ENCODE measurements around the gene CHCHD6.

The CHCHD6 gene, protein sequence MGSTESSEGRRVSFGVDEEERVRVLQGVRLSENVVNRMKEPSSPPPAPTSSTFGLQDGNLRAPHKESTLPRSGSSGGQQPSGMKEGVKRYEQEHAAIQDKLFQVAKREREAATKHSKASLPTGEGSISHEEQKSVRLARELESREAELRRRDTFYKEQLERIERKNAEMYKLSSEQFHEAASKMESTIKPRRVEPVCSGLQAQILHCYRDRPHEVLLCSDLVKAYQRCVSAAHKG

DNA sequence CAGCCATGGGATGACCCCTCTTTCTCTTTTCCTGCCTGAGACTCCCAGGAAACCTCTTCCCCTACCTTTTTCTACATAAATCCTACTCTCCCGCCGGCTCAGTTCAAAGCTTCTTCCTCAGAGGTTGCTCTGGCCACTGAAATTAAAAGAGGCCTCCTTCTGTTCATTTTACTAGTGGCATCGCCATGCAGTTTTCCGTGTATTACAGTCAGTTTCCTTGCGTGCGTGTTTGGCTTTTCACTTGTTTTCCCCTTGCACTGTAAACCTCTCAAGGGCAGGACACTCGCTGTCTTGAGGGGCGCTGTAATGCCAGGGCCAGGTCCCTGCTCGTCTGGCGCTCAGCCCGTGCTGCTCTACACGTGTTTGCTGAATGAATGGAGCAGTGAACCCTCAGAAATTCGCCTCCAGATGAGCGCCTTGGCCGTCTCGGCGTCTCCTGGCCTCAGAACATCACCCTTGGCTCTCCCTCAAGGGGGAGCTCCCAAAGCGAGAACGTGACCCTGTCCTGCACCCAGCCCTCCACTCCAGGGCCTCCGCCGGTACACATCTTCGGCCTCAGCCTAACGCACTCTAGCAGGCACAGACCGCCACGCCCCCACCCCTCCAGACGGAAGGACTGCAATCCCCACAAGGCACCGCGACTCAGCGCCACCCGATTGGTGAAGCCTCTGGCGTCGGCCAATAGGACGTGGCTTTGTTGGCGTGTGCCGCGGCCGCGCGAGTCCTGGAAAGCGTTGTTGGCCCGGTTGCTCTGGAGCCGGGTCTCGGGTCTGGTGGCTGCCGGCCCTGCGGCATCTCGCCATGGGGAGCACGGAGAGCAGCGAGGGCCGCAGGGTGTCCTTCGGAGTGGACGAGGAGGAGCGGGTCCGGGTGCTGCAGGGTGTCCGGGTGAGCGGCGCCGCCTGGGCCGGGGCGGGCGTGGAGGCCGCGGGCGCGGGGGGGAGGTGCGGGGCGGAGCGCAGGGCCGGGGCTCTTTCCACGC, at the start of gene CHCHD6:
TSS of gene CHCHD6 (plus strand) at position 729 of the 982 bp plus-strand sequence. CDS start at position 802, 73 bp downstream.
- peak; percentile 92 to 99 for DNase-seq

DNA sequence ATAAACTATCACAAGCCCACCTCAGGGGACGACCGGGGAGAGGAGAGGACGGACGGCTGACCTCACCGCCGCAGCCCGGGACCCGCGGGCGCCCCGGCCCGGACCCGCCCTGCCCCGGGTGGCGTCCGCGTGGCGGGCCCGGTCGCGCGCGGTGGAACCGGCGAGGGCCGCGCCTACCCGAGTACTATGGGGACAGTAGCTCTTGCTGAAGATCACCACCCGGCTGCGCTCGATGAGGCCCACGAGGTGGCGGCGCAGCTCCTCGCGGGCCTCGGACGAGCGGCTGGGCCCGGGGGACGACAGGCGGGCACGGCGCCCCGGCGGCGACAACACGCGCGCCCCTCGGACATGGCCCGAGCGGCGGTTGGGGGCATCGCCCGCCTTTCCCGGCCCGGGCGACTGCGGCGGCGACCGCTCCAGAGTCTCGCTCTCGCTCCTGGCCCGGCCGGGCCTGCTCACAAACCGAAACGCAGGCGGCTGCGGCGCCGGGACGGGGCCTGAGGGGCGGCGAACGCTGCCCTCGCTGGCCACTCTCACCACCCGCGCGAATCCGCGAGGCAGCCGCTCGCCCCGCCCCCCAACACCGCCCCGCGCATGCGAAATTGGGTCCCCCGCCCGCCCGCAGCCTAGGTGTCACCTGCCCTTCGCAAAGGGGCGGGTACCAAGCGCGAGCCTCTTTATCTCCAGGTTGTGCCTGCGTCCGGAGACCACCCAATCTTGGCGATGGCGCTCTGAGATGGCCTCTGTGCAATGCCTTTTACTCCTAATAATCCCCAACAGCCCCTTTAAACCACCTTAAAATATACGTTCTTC, 49.3 kb upstream of the CHCHD6 start, which contains the start of gene TXNRD3:
TSS of gene TXNRD3 (minus strand) at position 554 of the 813 bp plus-strand sequence.
- DNase-seq = peak; percentile 30 to 66

DNA sequence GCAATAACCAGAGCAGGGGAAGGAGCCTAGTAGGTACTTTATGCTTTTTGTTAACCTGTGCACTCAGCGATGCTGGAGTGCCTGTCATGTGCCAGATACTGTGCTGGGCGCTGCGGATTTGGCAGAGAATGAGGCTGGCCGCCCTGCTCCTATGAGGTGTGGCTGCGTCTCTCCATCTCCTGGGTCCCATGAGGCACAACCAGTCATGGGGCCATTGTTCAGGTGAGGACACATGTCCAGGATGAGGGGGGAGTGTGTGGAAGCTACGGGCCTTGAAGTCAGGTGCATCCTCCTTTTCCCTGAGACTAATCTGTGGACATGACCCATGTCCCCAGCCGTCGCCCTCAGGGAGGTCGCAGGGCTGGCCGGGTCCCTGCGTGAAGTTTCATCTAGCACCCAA, 48.2 kb upstream of the CHCHD6 start:
- DNase-seq = no peak

DNA sequence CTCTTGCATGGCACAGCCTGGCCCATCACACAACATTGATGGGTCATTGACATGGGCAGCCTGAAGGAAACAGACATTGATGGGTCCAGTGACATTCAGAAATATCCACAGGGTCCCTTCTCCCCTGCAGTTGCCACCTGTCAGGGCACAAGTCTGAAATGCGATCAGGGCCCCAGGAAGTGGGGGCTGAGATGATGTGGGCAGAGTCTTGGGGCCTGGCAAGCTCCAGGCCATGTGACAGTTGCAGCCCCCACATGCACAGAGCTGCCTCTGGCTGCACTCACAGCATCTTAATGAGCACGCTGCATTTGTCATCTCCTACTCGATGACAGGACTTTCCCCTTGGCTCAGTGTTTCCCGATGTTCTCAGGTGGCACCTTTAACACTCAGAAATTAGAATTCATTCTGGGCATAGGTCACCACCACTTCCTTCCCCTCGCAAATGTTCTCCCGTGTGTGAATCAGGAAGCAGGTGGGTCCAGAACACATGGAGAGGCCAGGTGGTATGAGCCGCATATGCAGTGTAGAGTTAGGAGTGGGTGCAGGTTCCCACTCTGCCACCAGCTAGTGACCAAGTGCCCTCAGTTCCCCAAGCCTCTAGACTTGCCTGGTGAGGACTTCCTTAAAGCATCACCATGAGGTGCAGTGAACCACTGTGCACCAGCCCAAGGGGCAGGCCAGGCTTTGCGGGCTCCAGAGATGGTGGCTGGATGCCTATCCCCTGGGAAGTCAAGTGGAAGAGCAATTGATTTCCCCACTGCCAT, 47.5 kb upstream of the CHCHD6 start:
- no peak for DNase-seq

DNA sequence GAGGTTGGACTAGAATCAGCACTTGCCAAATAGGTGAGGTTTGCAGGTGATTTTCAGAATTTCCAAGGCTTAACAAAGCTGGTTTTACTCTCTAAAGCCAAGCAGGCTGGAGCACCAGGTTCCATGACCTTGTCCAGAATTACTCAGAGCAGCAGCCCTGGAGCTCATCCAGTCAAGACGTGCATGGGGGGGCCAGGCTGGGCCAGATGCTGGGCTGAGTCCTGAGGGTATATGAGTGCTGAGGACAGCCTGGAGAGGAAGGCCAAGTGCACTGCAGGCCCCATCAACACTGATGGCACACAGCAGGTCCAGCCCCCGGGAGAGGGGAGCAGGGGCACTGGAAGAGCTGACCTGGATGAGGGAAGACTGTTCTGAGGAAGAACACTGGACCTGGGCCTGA, 46.1 kb upstream of the CHCHD6 start:
- no peak for DNase-seq

DNA sequence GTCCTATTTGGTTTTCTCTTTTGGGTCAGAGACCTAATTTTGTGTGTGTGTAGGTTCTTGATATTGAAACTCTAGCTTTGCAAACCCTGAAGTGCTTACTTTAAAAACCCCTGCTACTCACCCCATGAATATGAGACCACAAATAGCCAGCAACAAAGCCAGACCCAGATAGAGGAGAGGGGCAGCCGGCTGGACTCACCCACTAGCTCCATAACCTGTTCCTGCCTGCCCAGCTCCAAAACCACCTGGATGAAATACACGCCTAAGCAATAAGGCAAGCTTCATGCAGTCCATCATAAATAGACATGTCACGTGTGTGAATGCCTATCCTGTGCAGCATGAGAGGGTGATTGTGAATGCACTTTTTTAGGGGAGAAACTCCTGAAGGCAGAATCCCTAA, 45.5 kb upstream of the CHCHD6 start:
- DNase-seq = no peak

DNA sequence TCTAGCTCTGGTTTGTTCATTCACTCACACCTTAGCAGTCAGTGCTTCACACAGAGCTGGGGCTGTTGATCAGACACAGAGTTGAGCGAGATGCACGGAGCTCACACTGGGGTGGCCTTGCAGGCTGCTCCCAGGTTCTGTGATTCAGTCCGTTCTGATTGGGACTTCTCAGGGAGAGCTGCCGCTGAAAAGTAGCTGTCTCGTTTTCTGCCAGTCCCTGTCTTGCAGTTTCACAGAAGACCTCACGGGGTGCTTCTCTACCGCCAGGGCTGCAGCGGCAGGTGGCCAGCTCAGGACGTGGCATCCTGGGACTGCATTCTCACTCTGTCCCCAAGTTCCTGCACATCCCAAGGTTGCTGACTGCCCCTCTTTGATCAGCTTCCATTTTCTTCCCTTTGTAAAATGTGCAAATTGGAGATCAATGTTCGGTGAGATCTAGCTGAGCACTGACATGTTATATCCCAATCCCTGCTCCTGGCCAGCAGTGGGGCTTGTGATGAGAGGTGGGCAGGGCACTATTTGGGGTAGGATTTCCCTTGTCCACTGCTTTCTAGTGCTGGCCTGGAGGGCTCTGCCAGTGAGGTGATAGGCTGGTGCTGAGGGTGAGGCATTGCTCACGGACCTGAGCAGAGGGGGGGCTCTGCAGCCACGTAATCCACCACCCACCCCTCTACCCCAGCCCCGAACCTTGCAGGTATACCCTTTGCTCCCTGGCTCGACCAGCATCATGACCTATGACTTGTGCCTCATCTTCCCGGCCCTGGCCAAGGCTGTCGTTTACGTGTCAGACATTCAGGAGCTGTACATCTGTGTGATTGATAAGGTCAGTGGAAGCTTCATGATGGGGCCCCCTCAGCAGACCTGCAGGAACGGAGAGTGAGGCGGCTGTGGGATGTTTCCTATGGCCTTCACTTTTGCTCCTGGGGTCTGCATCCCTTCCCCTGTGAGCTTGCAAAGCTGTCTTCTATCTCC, 43.8 kb upstream of the CHCHD6 start:
- DNase-seq = no peak

DNA sequence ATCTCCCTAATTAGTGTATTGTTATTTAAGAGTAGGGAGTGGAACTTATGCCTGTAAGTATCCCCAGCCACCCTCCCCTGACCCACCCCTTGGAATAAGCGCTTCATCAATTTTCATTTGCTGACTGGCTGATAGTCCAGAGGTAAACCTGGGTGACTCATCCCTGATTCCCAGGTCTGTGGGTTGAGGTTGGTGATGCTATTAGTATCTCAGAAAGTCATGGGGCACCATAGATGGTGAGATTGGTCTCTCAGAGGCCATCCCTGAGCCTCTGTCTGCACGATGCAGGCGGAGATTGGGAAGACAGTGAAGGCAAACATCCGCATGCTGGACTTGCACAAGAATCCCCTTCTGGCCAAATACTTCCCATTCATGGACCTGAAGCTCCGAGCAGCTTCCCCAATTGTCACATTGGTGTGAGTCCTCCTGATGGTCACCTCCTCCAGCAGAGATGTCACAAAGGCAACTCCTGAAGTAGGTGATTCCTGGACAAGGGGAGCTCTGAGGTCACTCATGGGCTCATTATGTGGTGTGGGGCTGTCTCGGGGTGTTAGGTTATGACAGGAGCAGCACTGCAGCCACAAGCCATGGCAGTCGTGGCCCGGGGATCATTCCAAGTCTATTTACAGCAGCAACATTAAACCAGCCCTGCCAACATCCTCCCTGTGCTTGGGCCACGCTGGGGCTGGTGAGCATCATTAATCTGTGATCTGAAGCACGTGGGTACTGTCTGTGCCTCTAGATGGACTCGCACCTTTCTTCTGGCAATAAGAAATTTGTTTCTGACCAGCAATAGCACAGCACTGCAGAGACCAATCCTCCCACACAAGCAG, 42.3 kb upstream of the CHCHD6 start:
- DNase-seq = no peak

DNA sequence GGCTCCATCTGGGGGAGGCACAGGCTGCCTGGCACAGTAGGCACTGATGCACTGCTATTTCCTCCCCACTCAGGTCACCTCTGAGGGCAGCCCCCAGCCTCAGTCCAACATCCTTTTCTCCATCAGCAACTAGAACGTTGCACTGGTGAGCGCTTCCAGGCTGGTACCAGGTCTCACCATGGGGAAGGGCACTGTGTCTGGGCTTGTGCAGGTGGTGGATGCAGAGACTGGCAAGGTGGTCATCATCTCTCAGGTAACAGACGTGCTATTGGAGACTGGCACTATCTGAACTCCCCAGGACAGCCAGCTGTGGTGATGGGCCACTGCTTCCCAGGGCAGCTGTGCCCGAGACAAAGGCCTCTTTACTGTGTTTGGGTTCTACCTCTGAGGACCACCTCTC, 40.8 kb upstream of the CHCHD6 start:
- DNase-seq = no peak

DNA sequence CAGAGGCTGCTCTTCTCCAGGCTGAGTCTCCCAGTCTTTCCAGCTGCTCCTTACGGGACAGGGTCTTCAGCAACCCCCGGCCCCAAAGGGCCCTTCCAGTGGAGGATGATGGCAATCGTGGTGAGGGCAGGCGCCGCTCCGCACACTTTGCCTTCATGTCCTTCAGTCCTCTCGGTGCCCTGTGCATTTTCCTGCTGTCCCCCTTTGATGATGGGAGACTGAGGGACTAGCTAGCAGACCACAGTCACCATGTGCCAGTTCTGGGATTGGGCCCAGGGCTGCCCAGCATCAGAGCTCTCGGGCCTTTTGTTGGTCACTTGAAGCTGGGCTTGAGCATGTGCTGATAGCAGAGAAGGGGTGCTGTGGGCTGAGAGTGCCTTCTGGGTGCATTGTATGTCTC, 40.3 kb upstream of the CHCHD6 start:
- DNase-seq = no peak

DNA sequence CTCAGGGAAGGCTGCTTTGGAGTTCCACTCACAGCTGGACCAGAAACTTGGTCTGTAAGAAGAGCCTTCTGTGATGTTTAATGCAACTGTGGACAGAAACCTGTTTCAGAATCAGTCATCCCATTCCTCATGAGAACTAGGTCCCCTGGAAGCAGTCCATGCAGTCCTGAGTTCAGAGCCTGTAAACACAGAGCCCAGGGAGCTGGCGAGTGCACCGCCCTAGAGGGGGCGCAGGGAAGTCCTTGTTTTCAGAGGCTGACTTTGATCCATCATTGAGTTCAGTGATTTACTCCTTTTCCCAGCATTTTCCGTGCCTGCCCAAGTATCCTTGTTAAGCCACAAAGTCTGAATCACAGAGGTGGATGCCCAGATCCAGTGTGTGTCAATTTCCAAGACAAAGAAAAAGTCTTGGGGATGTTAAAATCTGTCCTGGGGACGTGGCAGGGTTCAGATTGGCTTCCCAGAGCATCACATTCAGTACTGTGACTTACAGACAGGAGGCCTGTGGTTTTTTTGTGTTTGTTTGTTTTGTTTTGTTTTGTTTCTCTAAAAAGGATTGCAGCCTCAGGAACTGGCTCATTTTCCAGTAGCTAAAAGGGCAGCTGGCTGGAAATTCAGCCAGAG, 39.3 kb upstream of the CHCHD6 start:
- no peak for DNase-seq

DNA sequence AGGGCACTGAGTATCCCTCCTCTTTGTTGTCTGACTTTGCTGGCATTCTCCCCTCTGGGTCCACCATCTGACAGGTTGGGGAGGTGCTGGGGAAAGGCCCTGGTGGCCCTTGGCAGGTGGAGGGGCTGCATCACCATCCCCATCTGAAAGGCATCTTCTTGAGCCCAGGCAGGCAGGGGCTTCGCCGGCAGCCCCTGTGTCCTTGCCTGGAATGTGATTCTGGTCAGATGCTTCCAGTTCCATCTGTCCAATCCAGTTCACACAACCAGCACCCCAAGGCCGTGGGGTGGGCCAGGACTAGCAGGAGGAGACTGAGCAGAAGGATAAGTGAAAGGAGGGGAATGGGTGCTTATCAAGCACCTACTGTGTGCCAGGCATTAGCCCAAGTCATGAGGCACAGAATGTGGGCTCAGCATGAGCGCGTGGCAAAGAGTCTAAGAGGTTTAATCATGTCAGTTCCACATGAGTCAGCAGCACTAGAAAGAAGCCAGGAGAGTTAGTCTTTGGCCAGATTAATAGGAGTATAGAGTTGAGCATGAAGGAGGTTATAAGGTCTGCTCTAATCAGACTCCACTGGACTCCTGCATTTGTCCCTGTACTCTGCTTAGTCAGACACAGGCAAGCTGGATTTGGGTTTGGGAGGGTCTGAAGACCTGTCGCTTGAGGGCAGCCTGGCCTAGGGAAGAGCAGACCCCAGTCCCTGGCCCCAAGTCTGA, 38.7 kb upstream of the CHCHD6 start:
- no peak for DNase-seq

DNA sequence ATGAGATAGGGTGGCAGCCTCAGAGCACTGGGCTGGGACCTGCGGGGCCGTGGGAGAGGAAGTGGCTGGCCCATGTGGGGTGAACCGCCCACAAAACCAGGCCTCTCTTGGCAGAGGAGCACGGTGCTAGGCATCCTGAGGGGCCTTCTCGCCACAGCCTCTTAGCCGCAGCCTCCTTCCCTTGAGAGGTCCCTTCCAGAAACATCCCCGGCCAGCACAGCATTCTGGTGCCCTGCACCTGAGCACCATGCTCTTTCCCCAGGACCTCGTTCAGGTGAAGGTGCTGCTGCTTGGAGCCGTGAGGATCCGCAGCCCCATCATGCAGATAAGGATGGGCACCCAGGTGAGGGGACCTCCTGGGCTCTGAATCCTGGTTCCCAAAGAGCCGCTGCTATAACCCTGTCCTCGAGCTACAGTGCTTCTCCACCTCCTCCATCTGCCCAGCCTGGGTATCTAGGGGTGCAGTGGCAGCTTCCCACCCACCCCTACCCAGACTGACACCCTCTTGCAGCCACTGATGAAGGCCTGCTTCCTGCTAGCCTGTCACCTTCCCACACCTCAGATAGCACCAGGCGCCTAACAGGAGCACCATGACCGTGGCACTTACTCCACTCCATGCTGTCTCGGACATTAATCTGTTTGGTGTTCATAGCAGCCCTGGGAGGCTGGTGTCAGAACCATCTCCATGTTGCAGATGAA, 37.9 kb upstream of the CHCHD6 start:
- no peak for DNase-seq

DNA sequence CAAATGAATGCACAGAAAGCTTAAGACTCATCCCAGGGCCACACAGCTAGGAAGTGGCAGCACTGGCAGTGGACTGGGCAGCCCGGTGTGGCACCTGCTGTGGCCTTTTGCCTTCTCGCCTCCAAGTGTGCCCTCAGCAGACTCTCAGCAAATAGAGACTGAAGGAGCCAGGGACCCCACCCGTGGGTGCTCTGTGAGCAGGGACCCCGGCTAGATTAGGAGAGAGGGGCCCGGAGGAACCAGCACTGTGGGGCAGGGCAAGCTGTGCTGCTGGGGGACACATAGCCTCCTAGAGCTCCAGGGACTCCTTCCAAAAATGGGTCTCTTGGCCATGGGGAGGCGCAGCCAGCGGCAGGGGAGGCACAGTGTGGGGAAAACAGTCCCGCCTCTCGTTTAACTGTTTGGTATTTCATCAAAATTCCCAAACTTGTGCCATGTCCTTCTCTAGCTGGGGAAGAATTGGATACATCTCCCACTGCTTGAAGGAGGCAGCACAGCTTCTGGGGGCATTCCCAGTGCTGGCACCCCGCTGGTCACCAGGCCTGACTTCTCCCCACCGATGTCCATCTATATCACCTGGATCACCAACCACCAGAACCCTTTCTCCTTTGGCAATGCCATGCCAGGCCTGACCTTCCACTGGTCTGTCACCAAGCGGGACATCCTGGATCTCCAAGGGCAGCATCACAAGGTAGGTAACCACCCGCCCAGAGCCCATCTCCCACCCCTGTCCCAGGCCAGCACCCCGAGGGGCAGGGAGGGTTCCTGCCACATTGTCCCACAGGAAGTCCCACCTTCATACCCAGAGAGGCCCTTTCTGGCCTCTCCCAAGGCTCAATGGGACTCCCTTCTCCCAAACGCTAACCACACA, 37.1 kb upstream of the CHCHD6 start:
- no peak for DNase-seq

DNA sequence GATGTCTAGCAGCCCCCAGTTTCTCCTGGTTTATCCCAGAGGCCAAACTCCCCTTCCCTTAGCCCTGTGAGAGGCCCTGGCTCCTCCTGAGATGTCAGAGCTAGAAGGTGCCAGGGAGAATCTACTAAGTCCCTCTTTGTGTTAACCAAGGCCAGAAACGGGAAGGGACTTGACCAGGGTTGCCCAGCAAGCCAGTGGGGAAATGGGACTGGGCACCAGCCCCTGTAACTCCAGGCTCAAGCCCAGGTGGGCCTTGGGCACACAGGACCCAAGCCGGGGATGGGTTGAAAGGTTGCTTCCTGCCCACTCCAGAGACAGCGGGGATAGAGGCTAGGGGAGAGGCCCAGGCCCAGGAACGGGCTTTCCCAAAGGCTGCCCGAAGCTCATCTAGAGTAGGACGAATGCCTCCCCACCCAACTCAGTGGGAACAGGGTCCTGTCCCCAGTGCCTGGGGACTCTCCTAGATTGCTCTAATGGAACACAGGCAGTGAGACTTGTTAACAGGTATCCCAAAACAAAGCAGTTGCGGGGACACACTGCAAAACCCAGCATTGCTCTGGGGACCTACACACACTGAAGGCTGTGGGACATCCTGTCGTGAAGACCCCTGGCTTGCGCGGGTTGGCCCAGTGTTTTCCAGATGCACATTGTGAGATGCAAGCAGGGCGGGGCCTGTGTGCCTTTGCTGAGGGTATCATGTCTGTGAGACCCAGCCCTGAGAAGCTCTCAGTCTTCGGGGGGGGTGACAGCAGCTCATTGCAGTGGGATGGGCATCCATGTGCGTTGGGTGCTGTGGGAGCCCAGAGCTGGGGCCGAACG, 36.2 kb upstream of the CHCHD6 start:
- DNase-seq = no peak

Data from NCI-H446 (cell line).